HCT116 (cell line): ENCODE measurements around the gene TUT4. TPM values are rescaled to one million over a fixed set of nuclear protein-coding genes. Genes with fewer than 3 reads are reported as not detected.

Experiments
- ATAC-seq: fragments of 200-7000 bp; cut with Tn5 transposase; 2 replicates; pipeline ENCODE4 v1.9.1; 2020; ENCODE audit warnings: mild to moderate bottlenecking, moderate library complexity
- BruUV-seq: library from RNA; stranded (reverse); fragments of 400-500 nt; replicated peaks from 2 replicates; lab custom pipeline; 2021; lab: Mats Ljungman, UMichigan
- CTCF ChIA-PET: fragments of 300-600 bp; sonication (Branson Sonifier 250); formaldehyde crosslinking; loops from one replicate; lab custom pipeline; 2021; ENCODE audit warnings: antibody characterized with exemption; lab: Charles Lee
- POLR2A ChIA-PET: fragments of 300-600, 350-600 bp; sonication (Branson Sonifier 250); formaldehyde crosslinking; loops from one replicate; lab custom pipeline; 2021; ENCODE audit warnings: antibody characterized with exemption; lab: Charles Lee
- RAD21 ChIA-PET, 2 experiments: fragments of 300-600 bp; sonication (Branson Sonifier 250); formaldehyde crosslinking; loops; one replicate each; lab custom pipeline; 2023; ENCODE audit warnings: low total read pairs in 2 of 2; ENCODE audit not compliant: uncharacterized antibody in 2 of 2, unreplicated experiment in 2 of 2, low non-redundant PET in 1 of 2; lab: Charles Lee
- DNase-seq: peaks from one replicate; pipeline ENCODE4 v3.0.0-alpha.2; 2010; ENCODE audit warnings: low read depth, low spot score
- H2AFZ ChIP-seq: fragments of 200-600 bp; shearing (Covaris generic), sonication (generic); 2 replicates; pipeline ENCODE4 v1.6.1; 2017; ENCODE audit warnings: low read depth, mixed run types, mixed read lengths, antibody characterized with exemption, low read length; ENCODE audit not compliant: poor library complexity, severe bottlenecking
- H3K27ac ChIP-seq: 2 replicates; pipeline ENCODE4 v1.5.1; 2012; ENCODE audit warnings: low read depth, low read length
- H3K27me3 ChIP-seq: fragments of 200-600 bp; sonication (generic); 2 replicates; pipeline ENCODE4 v1.6.1; 2016; ENCODE audit warnings: mixed run types, low read length, mixed read lengths; ENCODE audit not compliant: insufficient read depth
- H3K36me3 ChIP-seq, 2 experiments: fragments of 200-500 bp in 1 of 2; fragments of 200-600 bp in 1 of 2; sonication (Bioruptor generic) in 1 of 2; sonication (generic) in 1 of 2; 2 replicates each; pipeline versions ENCODE4 v1.5.1 to v1.6.1; 2014 to 2016; ENCODE audit warnings: low read length in 2 of 2, inconsistent platforms in 1 of 2, mixed read lengths in 1 of 2, mixed run types in 1 of 2; ENCODE audit not compliant: insufficient read depth in 2 of 2, control insufficient read depth in 1 of 2
- H3K4me1 ChIP-seq, 2 experiments: fragments of 200-600 bp in 1 of 2; sonication (generic) in 1 of 2; 2 replicates each; pipeline versions ENCODE4 v1.5.1 to v1.6.1; 2012 to 2017; ENCODE audit warnings: low read length in 2 of 2, inconsistent platforms in 1 of 2, mild to moderate bottlenecking in 1 of 2, mixed read lengths in 1 of 2, mixed run types in 1 of 2, moderate library complexity in 1 of 2; ENCODE audit not compliant: insufficient read depth in 2 of 2, control insufficient read depth in 1 of 2
- H3K4me2 ChIP-seq: fragments of 200-600 bp; sonication (generic); 2 replicates; pipeline ENCODE4 v1.6.1; 2017; ENCODE audit warnings: mixed run types, low read length, mixed read lengths
- H3K4me3 ChIP-seq, 2 experiments: fragments of 200-600 bp in 1 of 2; sonication (generic) in 1 of 2; replicated peaks in 1 of 2; 2 replicates each; pipeline ENCODE4 v1.5.1; 2011 to 2016; ENCODE audit warnings: low read length in 2 of 2, control low read depth in 1 of 2, low read depth in 1 of 2, mild to moderate bottlenecking in 1 of 2, mixed read lengths in 1 of 2, mixed run types in 1 of 2
- H3K79me2 ChIP-seq: fragments of 200-600 bp; sonication (generic); 2 replicates; pipeline ENCODE4 v1.6.1; 2017; ENCODE audit warnings: mild to moderate bottlenecking, mixed run types, low read length, moderate library complexity, mixed read lengths; ENCODE audit not compliant: insufficient read depth
- H3K9ac ChIP-seq: fragments of 200-600 bp; sonication (generic); 2 replicates; pipeline ENCODE4 v1.6.1; 2016; ENCODE audit warnings: low read length, mixed read lengths
- H3K9me2 ChIP-seq: fragments of 200-600 bp; sonication (generic), shearing (Covaris generic); 2 replicates; pipeline ENCODE4 v1.6.1; 2017; ENCODE audit warnings: mixed run types, mild to moderate bottlenecking, moderate library complexity; ENCODE audit not compliant: insufficient read depth
- H3K9me3 ChIP-seq, 2 experiments: fragments of 200-500 bp in 1 of 2; fragments of 200-600 bp in 1 of 2; sonication (Bioruptor generic) in 1 of 2; sonication (generic) in 1 of 2; 2 replicates each; pipeline ENCODE4 v1.6.1; 2014 to 2017; ENCODE audit warnings: low read length in 2 of 2, mixed read lengths in 2 of 2, inconsistent platforms in 1 of 2, low read depth in 1 of 2, mild to moderate bottlenecking in 1 of 2, mixed run types in 1 of 2, moderate library complexity in 1 of 2; ENCODE audit not compliant: control insufficient read depth in 1 of 2, insufficient read depth in 1 of 2
- H4K20me1 ChIP-seq: fragments of 200-600 bp; sonication (generic), shearing (Covaris generic); 2 replicates; pipeline ENCODE4 v1.6.1; 2017; ENCODE audit warnings: mixed run types, mild to moderate bottlenecking, moderate library complexity; ENCODE audit not compliant: insufficient read depth
- ATF3 ChIP-seq: IDR thresholded peaks from 2 replicates; pipeline ENCODE4 v1.6.1; 2012
- MAX ChIP-seq: IDR thresholded peaks from 2 replicates; pipeline ENCODE4 v1.6.1; 2012
- TCF7L2 ChIP-seq: IDR thresholded peaks from 2 replicates; pipeline ENCODE4 v1.7.0; 2011; ENCODE audit warnings: borderline replicate concordance, inconsistent platforms; ENCODE audit not compliant: insufficient read depth, insufficient read length; ENCODE audit errors: extremely low read depth
- ZFX ChIP-seq: fragments of 450-650 bp; IDR thresholded peaks from 2 replicates; pipeline ENCODE4 v1.6.1; 2017
- intact Hi-C: fragments of 100-400 bp; cut with micrococcal nuclease; formaldehyde crosslinking; loops from 2 replicates; pipeline ENCODE4 v1.10.0; 2022
- total RNA-seq: library from RNA; stranded (reverse); gene quantifications from one replicate; pipeline ENCODE4 v1.2.1, GENCODE V29; 2021; ENCODE audit not compliant: unreplicated experiment
- TF ChIP-seq, protein P1 (sequence below): IDR thresholded peaks from 2 replicates; pipeline ENCODE4 v1.6.1; 2012; ENCODE audit warnings: low read depth

TUT4 gene
- total RNA-seq, 1 experiment from 2014 or later = 50.0 TPM

GRCh38 chr1:52592637-52593323, 39.9 kb upstream of the TUT4 start:
- Histone ChIP-seq H3K79me2 (no peaks in the 10 kb centered on the region), H3K4me3 (no peak overlapping the region), H4K20me1 (no peaks in the 10 kb centered on the region), H2AFZ (no peak overlapping the region), H3K27me3 (no peaks in the 10 kb centered on the region), H3K4me1 (no peaks in the 10 kb centered on the region), H3K27ac (no peak overlapping the region), H3K4me2 (no peak overlapping the region), H3K36me3 (no peaks in the 10 kb centered on the region), H3K9ac (no peak overlapping the region), H3K9me3 (no peaks in the 10 kb centered on the region), H3K9me2 (no peaks in the 10 kb centered on the region)
- ChIA-PET RAD21 (no interaction called here), POLR2A (no interaction called here), CTCF (no interaction called here)
- intact Hi-C loops = no loop called here
- ATAC-seq (no peak), DNase-seq (no peak)
- TF ChIP-seq ATF3 = no peak
- TF ChIP-seq ZFX = no peak
- TF ChIP-seq TCF7L2 = no peak
- TF ChIP-seq, protein P1, sequence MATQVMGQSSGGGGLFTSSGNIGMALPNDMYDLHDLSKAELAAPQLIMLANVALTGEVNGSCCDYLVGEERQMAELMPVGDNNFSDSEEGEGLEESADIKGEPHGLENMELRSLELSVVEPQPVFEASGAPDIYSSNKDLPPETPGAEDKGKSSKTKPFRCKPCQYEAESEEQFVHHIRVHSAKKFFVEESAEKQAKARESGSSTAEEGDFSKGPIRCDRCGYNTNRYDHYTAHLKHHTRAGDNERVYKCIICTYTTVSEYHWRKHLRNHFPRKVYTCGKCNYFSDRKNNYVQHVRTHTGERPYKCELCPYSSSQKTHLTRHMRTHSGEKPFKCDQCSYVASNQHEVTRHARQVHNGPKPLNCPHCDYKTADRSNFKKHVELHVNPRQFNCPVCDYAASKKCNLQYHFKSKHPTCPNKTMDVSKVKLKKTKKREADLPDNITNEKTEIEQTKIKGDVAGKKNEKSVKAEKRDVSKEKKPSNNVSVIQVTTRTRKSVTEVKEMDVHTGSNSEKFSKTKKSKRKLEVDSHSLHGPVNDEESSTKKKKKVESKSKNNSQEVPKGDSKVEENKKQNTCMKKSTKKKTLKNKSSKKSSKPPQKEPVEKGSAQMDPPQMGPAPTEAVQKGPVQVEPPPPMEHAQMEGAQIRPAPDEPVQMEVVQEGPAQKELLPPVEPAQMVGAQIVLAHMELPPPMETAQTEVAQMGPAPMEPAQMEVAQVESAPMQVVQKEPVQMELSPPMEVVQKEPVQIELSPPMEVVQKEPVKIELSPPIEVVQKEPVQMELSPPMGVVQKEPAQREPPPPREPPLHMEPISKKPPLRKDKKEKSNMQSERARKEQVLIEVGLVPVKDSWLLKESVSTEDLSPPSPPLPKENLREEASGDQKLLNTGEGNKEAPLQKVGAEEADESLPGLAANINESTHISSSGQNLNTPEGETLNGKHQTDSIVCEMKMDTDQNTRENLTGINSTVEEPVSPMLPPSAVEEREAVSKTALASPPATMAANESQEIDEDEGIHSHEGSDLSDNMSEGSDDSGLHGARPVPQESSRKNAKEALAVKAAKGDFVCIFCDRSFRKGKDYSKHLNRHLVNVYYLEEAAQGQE = no peak
- no peak for TF ChIP-seq MAX
- BruUV-seq = no TSS peak
